Endothelial cell of umbilical vein (primary cell): Measurements from ENCODE around the gene MYH3.

Experiments used
- POLR2A ChIP-seq: IDR thresholded peaks from 2 replicates; pipeline ENCODE4 v1.6.1; 2012; ENCODE audit warnings: low read depth, mild to moderate bottlenecking, control low read depth, low read length
- TF ChIP-seq, protein P1 (sequence below), 2 donors: IDR thresholded peaks; 1 replicate in 1 of 2; 2 replicates in 1 of 2; pipeline ENCODE4 v1.5.1; 2011; ENCODE audit warnings: low read length in 2 of 2, mild to moderate bottlenecking in 2 of 2, moderate library complexity in 2 of 2, control low read depth in 1 of 2, inconsistent platforms in 1 of 2, low read depth in 1 of 2; ENCODE audit not compliant: insufficient read depth in 1 of 2; ENCODE audit errors: extremely low read depth in 1 of 2

DNA sequence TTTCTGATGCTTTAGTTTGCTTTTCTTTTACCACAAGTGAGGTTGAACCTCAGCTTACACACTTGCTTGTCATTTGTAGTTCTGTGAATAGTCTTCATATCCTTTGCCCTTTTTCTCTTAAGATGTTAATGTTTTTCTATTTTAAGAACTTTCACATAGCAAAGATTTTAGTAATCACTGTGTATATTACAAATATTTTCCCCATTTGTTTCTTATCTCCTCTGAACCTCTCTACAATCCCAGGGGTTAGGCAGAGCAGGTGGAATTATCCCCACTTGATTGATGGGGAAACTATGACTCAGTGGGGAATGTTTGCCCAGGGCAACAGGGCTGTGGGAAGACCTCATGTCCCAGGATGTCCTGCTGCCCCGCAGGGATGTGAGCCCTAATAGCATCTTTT is 11.7 kb upstream of the MYH3 start:
- TF ChIP-seq, protein P1, sequence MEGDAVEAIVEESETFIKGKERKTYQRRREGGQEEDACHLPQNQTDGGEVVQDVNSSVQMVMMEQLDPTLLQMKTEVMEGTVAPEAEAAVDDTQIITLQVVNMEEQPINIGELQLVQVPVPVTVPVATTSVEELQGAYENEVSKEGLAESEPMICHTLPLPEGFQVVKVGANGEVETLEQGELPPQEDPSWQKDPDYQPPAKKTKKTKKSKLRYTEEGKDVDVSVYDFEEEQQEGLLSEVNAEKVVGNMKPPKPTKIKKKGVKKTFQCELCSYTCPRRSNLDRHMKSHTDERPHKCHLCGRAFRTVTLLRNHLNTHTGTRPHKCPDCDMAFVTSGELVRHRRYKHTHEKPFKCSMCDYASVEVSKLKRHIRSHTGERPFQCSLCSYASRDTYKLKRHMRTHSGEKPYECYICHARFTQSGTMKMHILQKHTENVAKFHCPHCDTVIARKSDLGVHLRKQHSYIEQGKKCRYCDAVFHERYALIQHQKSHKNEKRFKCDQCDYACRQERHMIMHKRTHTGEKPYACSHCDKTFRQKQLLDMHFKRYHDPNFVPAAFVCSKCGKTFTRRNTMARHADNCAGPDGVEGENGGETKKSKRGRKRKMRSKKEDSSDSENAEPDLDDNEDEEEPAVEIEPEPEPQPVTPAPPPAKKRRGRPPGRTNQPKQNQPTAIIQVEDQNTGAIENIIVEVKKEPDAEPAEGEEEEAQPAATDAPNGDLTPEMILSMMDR (IDR thresholded peaks at IDR 0.05; ENCODE audit: extremely low read depth in 1 of 2, insufficient read depth in 1 of 2, low read depth in 1 of 2, low read length in 2 of 2) = no peak
- TF ChIP-seq POLR2A = no peak
